Activated T-cell treated with anti-CD3 and anti-CD28 coated beads for 1 hour (primary cell): ENCODE data around the gene GSTM4.
A peak's percentile ranks its signal among the peaks of the same experiment; 100 is the strongest.

Experiments
- DNase-seq: peaks from one replicate; pipeline ENCODE4 v3.0.0-alpha.2; 2020; ENCODE audit warnings: low read depth

GSTM4 gene

GRCh38 chr1:109655615-109656519 is at the start of gene GSTM4:
Gene GSTM4, plus strand, starts transcription at chr1:109656099. Its CDS starts 291 bp downstream, at chr1:109656390.
- peak; percentile 54 for DNase-seq

- DNase-seq, result no peak
These were observed 46.0 kb upstream of the GSTM4 start for GRCh38 chr1:109609881-109610280.

GRCh38 chr1:109610609-109611307 is 45.1 kb upstream of the GSTM4 start:
- no peak for DNase-seq

- no peak for DNase-seq
These were observed 44.5 kb upstream of the GSTM4 start for GRCh38 chr1:109611308-109611990.

GRCh38 chr1:109613361-109614147 is 42.3 kb upstream of the GSTM4 start:
- no peak for DNase-seq

GRCh38 chr1:109615879-109616278 is 40.0 kb upstream of the GSTM4 start:
- no peak for DNase-seq

GRCh38 chr1:109616391-109616790 is 39.5 kb upstream of the GSTM4 start:
- DNase-seq, result no peak

- no peak for DNase-seq
These were observed 38.6 kb upstream of the GSTM4 start for GRCh38 chr1:109617291-109617801.

- DNase-seq, result no peak
These were observed 37.0 kb upstream of the GSTM4 start for GRCh38 chr1:109618661-109619575.

- DNase-seq, result peak; percentile 53
These were observed 36.1 kb upstream of the GSTM4 start, which contains the start of the genes AMPD2 and GNAT2 for GRCh38 chr1:109619576-109620400. Gene AMPD2, plus strand, starts transcription at chr1:109619837. Its CDS starts 1,339 bp downstream, at chr1:109621176. Gene GNAT2, minus strand, starts transcription at chr1:109619616. Its CDS starts 6,746 bp downstream, at chr1:109612870.

- DNase-seq, result no peak
These were observed 35.5 kb upstream of the GSTM4 start for GRCh38 chr1:109620401-109620791.

- peak; percentile 97 for DNase-seq
These were observed 35.0 kb upstream of the GSTM4 start for GRCh38 chr1:109620841-109621286.

GRCh38 chr1:109621379-109622136 is 34.3 kb upstream of the GSTM4 start:
- no peak for DNase-seq

- no peak for DNase-seq
These were observed 33.6 kb upstream of the GSTM4 start for GRCh38 chr1:109622137-109622892.

GRCh38 chr1:109622895-109623294 is 33.0 kb upstream of the GSTM4 start:
- DNase-seq, result no peak

GRCh38 chr1:109623601-109624161 is 32.2 kb upstream of the GSTM4 start:
- no peak for DNase-seq
